VCaP (cell line): ENCODE data around the gene ITPR3.

Experiments used
- H3K27ac ChIP-seq: fragments of 450-650 bp; 2 replicates; pipeline ENCODE4 v1.5.1; 2017
- TF ChIP-seq, protein P1 (sequence below): fragments of 450-650 bp; conservative IDR thresholded peaks from 2 replicates; pipeline ENCODE4 v1.5.1; 2017; ENCODE audit warnings: mild to moderate bottlenecking, moderate library complexity

Gene ITPR3

DNA sequence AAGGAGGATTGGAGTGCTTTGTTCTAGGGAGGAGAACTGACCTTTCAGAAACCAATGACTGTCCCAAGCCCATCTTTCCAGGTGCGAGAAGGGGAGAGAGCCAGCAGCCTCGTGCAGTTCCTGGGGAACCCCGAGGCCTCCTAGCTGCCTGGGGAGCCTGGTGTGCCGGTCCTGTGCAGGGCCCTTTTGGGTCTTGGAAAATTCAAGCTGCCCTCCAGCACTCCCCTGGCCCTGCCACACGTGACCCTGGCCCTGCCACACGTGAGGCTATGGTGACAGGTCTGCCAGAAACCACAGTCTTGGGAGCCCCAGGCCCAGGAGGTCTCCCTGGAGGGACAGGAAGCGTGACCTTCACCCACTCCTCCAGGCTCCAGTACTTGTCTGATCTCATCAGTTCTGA, 109.9 kb downstream of the ITPR3 start:
- peak overlapping the region; percentile 98 for H3K27ac ChIP-seq
- TF ChIP-seq, protein P1, sequence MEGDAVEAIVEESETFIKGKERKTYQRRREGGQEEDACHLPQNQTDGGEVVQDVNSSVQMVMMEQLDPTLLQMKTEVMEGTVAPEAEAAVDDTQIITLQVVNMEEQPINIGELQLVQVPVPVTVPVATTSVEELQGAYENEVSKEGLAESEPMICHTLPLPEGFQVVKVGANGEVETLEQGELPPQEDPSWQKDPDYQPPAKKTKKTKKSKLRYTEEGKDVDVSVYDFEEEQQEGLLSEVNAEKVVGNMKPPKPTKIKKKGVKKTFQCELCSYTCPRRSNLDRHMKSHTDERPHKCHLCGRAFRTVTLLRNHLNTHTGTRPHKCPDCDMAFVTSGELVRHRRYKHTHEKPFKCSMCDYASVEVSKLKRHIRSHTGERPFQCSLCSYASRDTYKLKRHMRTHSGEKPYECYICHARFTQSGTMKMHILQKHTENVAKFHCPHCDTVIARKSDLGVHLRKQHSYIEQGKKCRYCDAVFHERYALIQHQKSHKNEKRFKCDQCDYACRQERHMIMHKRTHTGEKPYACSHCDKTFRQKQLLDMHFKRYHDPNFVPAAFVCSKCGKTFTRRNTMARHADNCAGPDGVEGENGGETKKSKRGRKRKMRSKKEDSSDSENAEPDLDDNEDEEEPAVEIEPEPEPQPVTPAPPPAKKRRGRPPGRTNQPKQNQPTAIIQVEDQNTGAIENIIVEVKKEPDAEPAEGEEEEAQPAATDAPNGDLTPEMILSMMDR, result no peak

GRCh38 chr6:33731751-33732282, 110.7 kb downstream of the ITPR3 start:
- TF ChIP-seq, protein P1, result no peak
- H3K27ac ChIP-seq, result peak overlapping the region; percentile 98

- TF ChIP-seq, protein P1, result no peak
- H3K27ac ChIP-seq, result peak overlapping the region; percentile 98
These were observed 111.3 kb downstream of the ITPR3 start for GRCh38 chr6:33732385-33732784.

DNA sequence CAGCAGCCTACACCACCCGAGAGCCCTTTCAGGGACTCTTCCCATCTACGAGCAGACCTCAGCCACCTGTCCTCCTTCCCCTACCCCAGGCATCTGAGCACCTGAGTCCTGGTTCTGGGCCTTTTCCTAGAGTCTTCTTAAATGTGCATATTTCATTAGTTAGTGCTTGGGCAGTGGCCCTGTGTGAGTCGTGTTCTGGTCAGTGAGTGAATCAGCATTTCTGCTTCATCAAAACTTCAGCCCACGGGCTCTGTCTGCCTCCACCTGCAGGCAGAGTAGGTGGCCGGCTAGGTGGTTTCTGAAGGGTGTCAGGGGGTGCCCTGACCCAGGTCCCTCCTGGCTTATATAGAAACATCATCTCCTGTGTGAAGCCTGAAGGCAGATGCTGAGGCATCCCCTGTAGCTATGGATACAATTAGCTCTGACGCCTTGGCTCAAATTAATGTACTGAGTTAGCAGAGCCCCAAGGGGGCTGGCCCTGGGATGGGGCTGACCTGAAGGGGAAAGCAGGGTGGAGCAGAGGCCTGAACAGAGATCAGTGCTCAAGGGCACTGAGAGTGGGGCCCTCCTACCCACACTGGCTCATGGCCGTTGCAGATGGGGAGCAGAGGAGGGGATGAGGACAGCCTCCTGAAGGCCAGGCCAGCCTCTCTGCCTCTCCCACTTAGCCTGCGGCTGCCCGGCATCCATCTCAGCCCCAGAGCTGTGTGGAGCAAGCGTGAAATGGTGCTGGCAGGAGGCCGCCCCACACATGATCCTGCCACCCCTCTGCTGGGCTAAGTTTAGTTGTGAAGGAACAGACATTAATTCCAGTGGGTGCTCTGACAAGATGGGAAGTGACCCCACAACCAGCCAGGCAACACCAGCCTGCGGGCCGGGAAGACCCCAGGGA, 111.9 kb downstream of the ITPR3 start:
- H3K27ac ChIP-seq, result peak overlapping the region; percentile 98
- TF ChIP-seq, protein P1, result no peak

- TF ChIP-seq, protein P1, result no peak
These were observed 112.5 kb downstream of the ITPR3 start for GRCh38 chr6:33733709-33734007.

GRCh38 chr6:33735216-33735615, 114.1 kb downstream of the ITPR3 start:
- TF ChIP-seq, protein P1, result no peak
- peak overlapping the region; percentile 98; the same call in 1 of the 2 replicates for H3K27ac ChIP-seq

More at GRCh38 chr6:33733709-33734007, 112.5 kb downstream of the ITPR3 start:
- H3K27ac ChIP-seq, result peak overlapping the region; percentile 98; the same call in 1 of the 2 replicates

DNA sequence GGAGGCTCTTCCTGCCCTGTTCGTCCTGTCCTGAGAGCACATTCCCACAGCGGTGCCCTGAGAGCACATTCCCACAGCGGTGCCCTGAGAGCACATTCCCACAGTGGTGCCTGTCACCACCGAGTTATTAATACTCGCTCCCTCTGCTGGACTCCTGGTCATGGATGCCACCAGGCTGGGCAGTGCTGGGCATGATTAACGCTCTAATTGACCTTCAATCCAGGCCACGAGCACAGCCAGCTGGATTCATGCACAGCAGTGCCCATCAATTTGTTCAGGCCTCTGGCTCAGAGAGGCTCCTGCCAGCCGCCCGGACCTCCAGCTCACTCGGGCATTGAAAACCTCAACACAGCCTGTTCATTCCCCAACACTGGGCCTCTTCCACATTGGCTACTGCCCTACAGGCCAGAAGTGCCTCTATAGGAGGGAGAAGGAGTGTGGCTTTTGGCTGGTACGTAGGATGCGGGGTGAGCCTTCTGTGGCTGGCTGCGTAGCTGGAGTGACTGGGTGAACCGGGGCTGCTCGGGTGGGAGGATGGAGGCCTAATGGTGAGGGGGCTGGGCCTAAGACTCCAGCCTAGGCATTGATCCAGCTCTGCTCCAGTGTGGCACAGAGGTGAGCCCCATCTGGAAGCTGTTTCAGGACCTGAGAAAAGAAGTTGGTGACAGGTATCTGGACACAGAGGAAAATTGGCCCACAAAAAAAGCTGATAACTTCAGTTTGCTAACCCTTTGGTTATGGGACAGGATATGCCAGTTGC, 116.3 kb downstream of the ITPR3 start:
- TF ChIP-seq, protein P1, result no peak
- H3K27ac ChIP-seq, result peak overlapping the region; percentile 11; the same call in 1 of the 2 replicates
